ENCODE measurements around the gene DUOXA2.

- no peak for TF ChIP-seq CTCF (conservative IDR thresholded peaks at IDR 0.05; ENCODE audit: low read length)
- no peak for TF ChIP-seq EZH2phosphoT487 (IDR thresholded peaks at IDR 0.05; ENCODE audit: borderline replicate concordance)
Measured at GRCh38 chr15:45148076-45149059, 34.2 kb downstream of the DUOXA2 start.
